Tibial artery (tissue), 4 donors: Measurements from ENCODE around the gene TBL1X.

Experiments
- DNase-seq, 2 donors: peaks; one replicate each; pipeline ENCODE4 v3.0.0-alpha.2; 2019
- H3K27ac ChIP-seq, 2 donors: fragments of 200-600 bp; sonication (generic) in 1 of 2; 1 replicate in 1 of 2; 2 replicates in 1 of 2; pipeline ENCODE4 v1.5.1; 2018 to 2019; ENCODE audit warnings: mild to moderate bottlenecking in 1 of 2
- H3K27me3 ChIP-seq, 2 donors: fragments of 200-600 bp; sonication (generic) in 1 of 2; one replicate each; pipeline versions ENCODE4 v1.5.1 to v1.6.0; 2016 to 2019
- H3K36me3 ChIP-seq, 3 donors: fragments of 200-600 bp; sonication (generic) in 2 of 3; one replicate each; pipeline ENCODE4 v1.5.1; 2016 to 2019; ENCODE audit warnings: mild to moderate bottlenecking in 2 of 3
- H3K4me1 ChIP-seq, 4 donors: fragments of 200-600 bp; sonication (generic) in 2 of 4; 1 replicate in 3 of 4; 2 replicates in 1 of 4; pipeline ENCODE4 v1.5.1; 2016 to 2019
- H3K4me3 ChIP-seq, 2 donors: fragments of 200-600 bp; sonication (generic) in 1 of 2; 1 replicate in 1 of 2; 2 replicates in 1 of 2; pipeline ENCODE4 v1.5.1; 2018 to 2019; ENCODE audit warnings: mild to moderate bottlenecking in 2 of 2
- H3K9me3 ChIP-seq, 3 donors: fragments of 200-600 bp; sonication (generic) in 1 of 3; one replicate each; pipeline ENCODE4 v1.5.1; 2016 to 2019
- CTCF ChIP-seq, 2 experiments: fragments of 200-600 bp in 1 of 2; fragments of 450-650 bp in 1 of 2; IDR thresholded peaks; one replicate each; pipeline ENCODE4 v1.5.1; 2017 to 2019; ENCODE audit warnings: antibody characterized with exemption in 2 of 2, mild to moderate bottlenecking in 1 of 2, moderate library complexity in 1 of 2
- intact Hi-C: fragments of 100-400 bp; cut with DNase I; formaldehyde crosslinking; loops from one replicate; pipeline ENCODE4 v1.15.0; 2023; ENCODE audit warnings: low total_unique reads

TBL1X gene

GRCh38 chrX:9788911-9789310 is 324.1 kb downstream of the TBL1X start:
- H3K36me3 ChIP-seq: no peaks in the 10 kb centered on the region
- DNase-seq: no peak
- peaks cover 0 to 14% of the 10 kb centered on the region in 2 donors for H3K27me3 ChIP-seq
- H3K4me1 ChIP-seq: peaks cover 0 to 12% (median 3%) of the 10 kb centered on the region in 4 donors
- H3K27ac ChIP-seq: no peak overlapping the region
- intact Hi-C loops: no loop called here
- H3K4me3 ChIP-seq: no peak overlapping the region
- no peak for TF ChIP-seq CTCF (IDR thresholded peaks at IDR 0.05)
- no peaks in the 10 kb centered on the region for H3K9me3 ChIP-seq

GRCh38 chrX:9789555-9789954 is 324.7 kb downstream of the TBL1X start:
- H3K4me3 ChIP-seq: no peak overlapping the region
- intact Hi-C loops: no loop called here
- H3K36me3 ChIP-seq: no peaks in the 10 kb centered on the region
- peaks cover 0 to 14% of the 10 kb centered on the region in 2 donors for H3K27me3 ChIP-seq
- DNase-seq: no peak
- H3K9me3 ChIP-seq: no peaks in the 10 kb centered on the region
- no peak overlapping the region for H3K27ac ChIP-seq
- H3K4me1 ChIP-seq: peaks cover 0 to 12% (median 3%) of the 10 kb centered on the region in 4 donors
- TF ChIP-seq CTCF (IDR thresholded peaks at IDR 0.05): no peak
